Chondrocyte (in vitro differentiated cells): ENCODE results near the gene RHOA. TPM values are rescaled to one million over a fixed set of nuclear protein-coding genes. Genes with fewer than 3 reads are reported as not detected.
"Not testable (repeated sequence)": the region's sequence is repeated elsewhere in the genome, so short reads cannot be mapped to it uniquely, and the experiment has no call there.

Experiments used
- DNase-seq: peaks from one replicate; pipeline ENCODE4 v3.0.0; 2021; ENCODE audit warnings: mixed read lengths, low spot score
- H3K27ac Mint-ChIP-seq: one replicate; pipeline ENCODE4 v1.8.0; 2021; ENCODE audit warnings: mild to moderate bottlenecking, moderate library complexity, mixed read lengths; ENCODE audit not compliant: unreplicated experiment
- H3K27me3 Mint-ChIP-seq: 2 replicates; pipeline ENCODE4 v1.8.0; 2021; ENCODE audit warnings: low read depth, mixed read lengths
- H3K36me3 Mint-ChIP-seq: 2 replicates; pipeline ENCODE4 v1.8.0; 2021; ENCODE audit warnings: low read depth, mixed read lengths
- H3K4me1 Mint-ChIP-seq: 2 replicates; pipeline ENCODE4 v1.8.0; 2021; ENCODE audit warnings: low read depth, mild to moderate bottlenecking, mixed read lengths
- H3K4me3 Mint-ChIP-seq: one replicate; pipeline ENCODE4 v1.8.0; 2021; ENCODE audit warnings: mild to moderate bottlenecking, moderate library complexity, mixed read lengths; ENCODE audit not compliant: unreplicated experiment
- H3K9me3 Mint-ChIP-seq: 2 replicates; pipeline ENCODE4 v1.8.0; 2021; ENCODE audit warnings: low read depth, mixed read lengths
- CTCF ChIP-seq: fragments of 200-600 bp; sonication (generic); IDR thresholded peaks from 2 replicates; pipeline ENCODE4 v1.5.0; 2021; ENCODE audit warnings: antibody characterized with exemption, mild to moderate bottlenecking, moderate library complexity
- total RNA-seq: library from RNA; stranded (reverse); gene quantifications from 3 replicates; pipeline ENCODE4 v1.2.1, GENCODE V29; 2021

Gene RHOA
- total RNA-seq, 1 donor from 2014 or later, result 625 TPM

GRCh38 chr3:49352281-49352680 is 59.5 kb downstream of the RHOA start:
- Mint-ChIP-seq H3K4me1 (peaks cover 35% of the 10 kb centered on the region), H3K9me3 (no peaks in the 10 kb centered on the region), H3K27me3 (no peaks in the 10 kb centered on the region), H3K36me3 (peaks cover 8% of the 10 kb centered on the region), H3K4me3 (no peak overlapping the region), H3K27ac (peak overlapping the region; percentile 87)
- TF ChIP-seq CTCF, result no peak
- no peak for DNase-seq

- Mint-ChIP-seq H3K4me3 (no peak overlapping the region), H3K27me3 (no peaks in the 10 kb centered on the region), H3K36me3 (peaks cover 8% of the 10 kb centered on the region), H3K9me3 (no peaks in the 10 kb centered on the region), H3K27ac (peak overlapping the region; percentile 87), H3K4me1 (peaks cover 36% of the 10 kb centered on the region)
- TF ChIP-seq CTCF, result no peak
- no peak for DNase-seq
Observed at GRCh38 chr3:49351521-49352011, 60.2 kb downstream of the RHOA start.

GRCh38 chr3:49349348-49350114 is 62.2 kb downstream of the RHOA start:
- Mint-ChIP-seq H3K27me3 (no peaks in the 10 kb centered on the region), H3K36me3 (peaks cover 2% of the 10 kb centered on the region), H3K27ac (no peak overlapping the region), H3K4me1 (peaks cover 36% of the 10 kb centered on the region), H3K4me3 (no peak overlapping the region), H3K9me3 (no peaks in the 10 kb centered on the region)
- DNase-seq, result no peak
- no peak for TF ChIP-seq CTCF

GRCh38 chr3:49348361-49348760 is 63.4 kb downstream of the RHOA start:
- not testable (repeated sequence) for H3K9me3 Mint-ChIP-seq, H3K4me3 Mint-ChIP-seq, H3K36me3 Mint-ChIP-seq, H3K27me3 Mint-ChIP-seq, H3K27ac Mint-ChIP-seq, DNase-seq
- H3K4me1 Mint-ChIP-seq, result peaks cover 36% of the 10 kb centered on the region

GRCh38 chr3:49346797-49347251 is 65.0 kb downstream of the RHOA start:
- Mint-ChIP-seq H3K36me3 (no peaks in the 10 kb centered on the region), H3K27ac (peak overlapping the region; percentile 79), H3K4me1 (peaks cover 23% of the 10 kb centered on the region), H3K9me3 (no peaks in the 10 kb centered on the region), H3K27me3 (no peaks in the 10 kb centered on the region), H3K4me3 (no peak overlapping the region)
- no peak for DNase-seq
- no peak for TF ChIP-seq CTCF

- H3K4me1 Mint-ChIP-seq, result peaks cover 38% of the 10 kb centered on the region
- H3K27me3 Mint-ChIP-seq, result no peaks in the 10 kb centered on the region
- H3K4me3 Mint-ChIP-seq, result no peak overlapping the region
- H3K36me3 Mint-ChIP-seq, result no peaks in the 10 kb centered on the region
- no peaks in the 10 kb centered on the region for H3K9me3 Mint-ChIP-seq
- H3K27ac Mint-ChIP-seq, result no peak overlapping the region
- DNase-seq, result no peak
- no peak for TF ChIP-seq CTCF
Observed at GRCh38 chr3:49343163-49343562, 68.6 kb downstream of the RHOA start.
